ENCODE results near the gene BUD23. TPM values are rescaled to one million over a fixed set of nuclear protein-coding genes. Genes with fewer than 3 reads are reported as not detected.
"Not testable (repeated sequence)": the region's sequence is repeated elsewhere in the genome, so short reads cannot be mapped to it uniquely, and the experiment has no call there.

Gene BUD23
- total and polyA plus RNA-seq, 10 donors = 44.2 to 71.4 (median 54.6) TPM

GRCh38 chr7:73671857-73672445 is 11.4 kb upstream of the BUD23 start:
- WGBS, 5 donors = 87 to 91% (median 89%) methylated on average over 15 of the region's 15 CpGs
- TF ChIP-seq POLR2AphosphoS5 (IDR thresholded peaks at IDR 0.05) (no peak), POLR2A (IDR thresholded peaks at IDR 0.05) (no peak), CTCF (IDR thresholded peaks at IDR 0.05 in 8 of 11, conservative IDR thresholded peaks at IDR 0.05 in 3 of 11) (no peak)
- H3K27me3 ChIP-seq (replicated peaks in 1 of 7) = peaks cover 0 to 44% (median 8%) of the 10 kb centered on the region in 7 donors
- intact Hi-C loops (cut with DNase I; ENCODE audit: low total_unique reads) = no loop called here
- DNase-seq = no peak
- no peak overlapping the region for H3K27ac ChIP-seq
- H3K9me3 ChIP-seq = no peaks in the 10 kb centered on the region
- H3K4me1 ChIP-seq = peaks cover 0 to 24% (median 19%) of the 10 kb centered on the region in 6 donors
- H3K36me3 ChIP-seq = no peaks in the 10 kb centered on the region
- H3K4me3 ChIP-seq = no peak overlapping the region

DNA sequence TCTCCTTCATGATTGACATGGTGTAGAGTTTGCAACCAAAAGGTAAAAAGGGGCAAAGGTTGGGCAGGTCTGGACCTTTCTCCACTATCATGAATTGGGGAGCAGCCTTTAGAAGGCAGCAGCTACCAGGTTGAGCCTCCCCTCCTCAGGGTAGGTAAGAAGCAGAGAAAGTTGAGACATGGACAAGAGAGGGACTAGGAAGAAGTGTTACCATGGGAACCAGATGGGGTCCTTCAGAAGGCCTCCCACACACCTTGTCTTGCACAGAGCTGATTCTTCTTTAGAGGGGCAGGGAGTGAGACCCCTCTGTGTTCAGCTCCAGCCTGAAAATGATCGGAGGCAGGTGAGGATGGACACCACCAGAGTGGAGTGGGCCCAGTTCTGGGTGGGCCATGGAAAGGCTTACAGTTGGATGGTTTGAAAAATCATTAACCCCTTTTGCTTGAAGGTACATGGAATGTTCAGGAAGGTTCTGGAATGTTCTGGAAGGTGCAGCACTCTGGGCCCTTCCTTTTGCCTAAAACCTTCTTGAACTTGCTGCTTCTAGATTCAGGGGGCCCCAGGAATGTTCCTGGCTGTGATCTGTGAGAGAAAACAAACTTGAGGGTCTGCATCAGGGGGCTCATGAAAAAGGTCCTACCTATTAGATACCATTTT is 8.8 kb upstream of the BUD23 start:
- Histone ChIP-seq H3K27me3 (replicated peaks in 1 of 7) (peaks cover 0 to 21% (median 0%) of the 10 kb centered on the region in 7 donors), H3K4me3 (no peak overlapping the region), H3K27ac (no peak overlapping the region), H3K9me3 (no peaks in the 10 kb centered on the region), H3K36me3 (peaks cover 0 to 21% (median 9%) of the 10 kb centered on the region in 6 donors), H3K4me1 (peaks cover 0 to 9% (median under 1%) of the 10 kb centered on the region in 6 donors)
- 85 to 96% (median 92%) methylated on average over 1 of the region's 1 CpG for WGBS, 5 donors
- intact Hi-C loops (cut with DNase I; ENCODE audit: low total_unique reads) = no loop called here
- no peak for DNase-seq
- TF ChIP-seq CTCF (IDR thresholded peaks at IDR 0.05 in 8 of 11, conservative IDR thresholded peaks at IDR 0.05 in 3 of 11) (no peak), POLR2A (IDR thresholded peaks at IDR 0.05) (no peak), POLR2AphosphoS5 (IDR thresholded peaks at IDR 0.05) (no peak)

GRCh38 chr7:73676062-73676461 is 7.3 kb upstream of the BUD23 start:
- DNase-seq; H3K27me3 ChIP-seq (replicated peaks in 1 of 7); H3K4me3 ChIP-seq; H3K27ac ChIP-seq; H3K9me3 ChIP-seq; intact Hi-C loops (cut with DNase I; ENCODE audit: low total_unique reads): not testable (repeated sequence)
- Histone ChIP-seq H3K36me3 (peaks cover 0 to 29% (median 9%) of the 10 kb centered on the region in 6 donors), H3K4me1 (peaks cover 0 to 21% (median 11%) of the 10 kb centered on the region in 6 donors)
- 80 to 87% (median 86%) methylated on average over 9 of the region's 9 CpGs for WGBS, 5 donors

GRCh38 chr7:73678862-73679261 is 4.5 kb upstream of the BUD23 start:
- WGBS, 5 donors = 89 to 95% (median 93%) methylated on average over 6 of the region's 6 CpGs
- Histone ChIP-seq H3K4me1 (peaks cover 16 to 43% (median 30%) of the 10 kb centered on the region in 6 donors), H3K27me3 (replicated peaks in 1 of 7) (no peaks in the 10 kb centered on the region), H3K4me3 (no peak overlapping the region), H3K36me3 (peaks cover 0 to 29% (median 9%) of the 10 kb centered on the region in 6 donors), H3K27ac (no peak overlapping the region), H3K9me3 (no peaks in the 10 kb centered on the region)
- DNase-seq = no peak
- no peak for TF ChIP-seq CTCF (IDR thresholded peaks at IDR 0.05 in 8 of 11, conservative IDR thresholded peaks at IDR 0.05 in 3 of 11)
- no peak for TF ChIP-seq POLR2A (IDR thresholded peaks at IDR 0.05)
- TF ChIP-seq POLR2AphosphoS5 (IDR thresholded peaks at IDR 0.05) = no peak
- intact Hi-C loops (cut with DNase I; ENCODE audit: low total_unique reads) = no loop called here

All from spleen (tissue), 11 donors.